WTC11 (cell line): ENCODE measurements around the gene TTC39B. TPM values are rescaled to one million over a fixed set of nuclear protein-coding genes. Genes with fewer than 3 reads are reported as not detected.

Source experiments
- ATAC-seq: fragments of 200-7000 bp; cut with Tn5 transposase; 2 replicates; pipeline ENCODE4 v1.10.0; 2021; ENCODE audit warnings: mild to moderate bottlenecking, moderate library complexity
- CTCF ChIA-PET: fragments of 300-600 bp; sonication (Branson Sonifier 250); formaldehyde crosslinking; loops from one replicate; lab custom pipeline; 2021; ENCODE audit warnings: antibody characterized with exemption; lab: Charles Lee
- POLR2A ChIA-PET: fragments of 350-600 bp; sonication (Branson Sonifier 250); formaldehyde crosslinking; loops from one replicate; lab custom pipeline; 2021; ENCODE audit warnings: antibody characterized with exemption; lab: Charles Lee
- DNase-seq: peaks from one replicate; pipeline ENCODE4 v3.0.0; 2021; ENCODE audit warnings: low spot score
- H3K27ac Mint-ChIP-seq: 2 replicates; pipeline ENCODE4 v1.8.0; 2021; ENCODE audit warnings: mixed read lengths
- H3K27me3 Mint-ChIP-seq: 2 replicates; pipeline ENCODE4 v1.8.0; 2021; ENCODE audit warnings: low read depth, mild to moderate bottlenecking, moderate library complexity, mixed read lengths
- H3K36me3 Mint-ChIP-seq: 2 replicates; pipeline ENCODE4 v1.8.0; 2021; ENCODE audit warnings: mixed read lengths
- H3K4me1 Mint-ChIP-seq: 2 replicates; pipeline ENCODE4 v1.8.0; 2022; ENCODE audit warnings: mixed read lengths
- H3K4me3 Mint-ChIP-seq: 2 replicates; pipeline ENCODE4 v1.8.0; 2021; ENCODE audit warnings: mild to moderate bottlenecking, moderate library complexity, mixed read lengths
- H3K9me3 Mint-ChIP-seq: 2 replicates; pipeline ENCODE4 v1.8.0; 2021; ENCODE audit warnings: mixed read lengths
- AFF4 ChIP-seq: sonication (generic); formaldehyde crosslinking; IDR thresholded peaks from 2 replicates; pipeline ENCODE4 v1.8.1; 2023; ENCODE audit warnings: mild to moderate bottlenecking, missing genetic modification reagents, borderline replicate concordance
- AR ChIP-seq: fragments of 250-450 bp; sonication (Bioruptor Pico); IDR thresholded peaks from 2 replicates; pipeline ENCODE4 v1.9.0; 2021; ENCODE audit warnings: mild to moderate bottlenecking
- ELF4 ChIP-seq: sonication (generic); formaldehyde crosslinking; IDR thresholded peaks from 2 replicates; pipeline ENCODE4 v1.8.1; 2022; ENCODE audit warnings: low read depth, mild to moderate bottlenecking, moderate library complexity, missing genetic modification reagents
- EMX1 ChIP-seq: fragments of 250-450 bp; sonication (Bioruptor Pico); IDR thresholded peaks from 2 replicates; pipeline ENCODE4 v1.8.0; 2021; ENCODE audit warnings: mild to moderate bottlenecking
- FOXK1 ChIP-seq: sonication (generic); formaldehyde crosslinking; IDR thresholded peaks from 2 replicates; pipeline ENCODE4 v1.8.0; 2022; ENCODE audit warnings: mild to moderate bottlenecking, moderate library complexity, missing genetic modification reagents
- FOXP1 ChIP-seq: sonication (generic); formaldehyde crosslinking; IDR thresholded peaks from 2 replicates; pipeline ENCODE4 v1.8.0; 2022; ENCODE audit warnings: missing genetic modification reagents, mild to moderate bottlenecking, moderate library complexity, borderline replicate concordance
- JAZF1 ChIP-seq: fragments of 250-450 bp; sonication (Bioruptor Pico); IDR thresholded peaks from 2 replicates; pipeline ENCODE4 v1.9.0; 2021; ENCODE audit warnings: moderate library complexity, mild to moderate bottlenecking, inconsistent platforms
- MXD4 ChIP-seq: fragments of 250-450 bp; sonication (Bioruptor Pico); IDR thresholded peaks from 2 replicates; pipeline ENCODE4 v1.8.0; 2021; ENCODE audit warnings: mild to moderate bottlenecking, moderate library complexity, borderline replicate concordance
- NFYB ChIP-seq: sonication (generic); formaldehyde crosslinking; conservative IDR thresholded peaks from 2 replicates; pipeline ENCODE4 v1.8.0; 2022; ENCODE audit warnings: low read depth, missing genetic modification reagents
- NR2C2 ChIP-seq: sonication (generic); formaldehyde crosslinking; IDR thresholded peaks from 2 replicates; pipeline ENCODE4 v1.8.0; 2022; ENCODE audit warnings: mild to moderate bottlenecking, missing genetic modification reagents
- NR3C1 ChIP-seq: sonication (generic); formaldehyde crosslinking; conservative IDR thresholded peaks from 2 replicates; pipeline ENCODE4 v1.8.1; 2023; ENCODE audit warnings: low read depth, mild to moderate bottlenecking, missing genetic modification reagents
- PRRX2 ChIP-seq: fragments of 250-450 bp; sonication (Bioruptor Pico); IDR thresholded peaks from 2 replicates; pipeline ENCODE4 v1.8.0; 2021; ENCODE audit warnings: mild to moderate bottlenecking
- SMAD3 ChIP-seq: sonication (generic); formaldehyde crosslinking; IDR thresholded peaks from 2 replicates; pipeline ENCODE4 v1.8.0; 2022; ENCODE audit warnings: missing genetic modification reagents, mild to moderate bottlenecking, borderline replicate concordance
- TP53 ChIP-seq: sonication (generic); formaldehyde crosslinking; IDR thresholded peaks from 2 replicates; pipeline ENCODE4 v1.8.1; 2023; ENCODE audit warnings: mild to moderate bottlenecking, missing genetic modification reagents
- ZBTB21 ChIP-seq: sonication (generic); formaldehyde crosslinking; IDR thresholded peaks from 2 replicates; pipeline ENCODE4 v1.8.1; 2023; ENCODE audit warnings: mild to moderate bottlenecking, missing genetic modification reagents, borderline replicate concordance
- ZNF121 ChIP-seq: sonication (generic); formaldehyde crosslinking; IDR thresholded peaks from 2 replicates; pipeline ENCODE4 v1.8.0; 2023; ENCODE audit warnings: missing genetic modification reagents
- ZNF138 ChIP-seq: sonication (generic); formaldehyde crosslinking; conservative IDR thresholded peaks from 2 replicates; pipeline ENCODE4 v1.8.1; 2022; ENCODE audit warnings: mild to moderate bottlenecking, moderate library complexity, missing genetic modification reagents
- ZNF263 ChIP-seq: sonication (generic); formaldehyde crosslinking; IDR thresholded peaks from 2 replicates; pipeline ENCODE4 v1.8.1; 2022; ENCODE audit warnings: low read depth, mild to moderate bottlenecking, moderate library complexity, missing genetic modification reagents
- ZNF396 ChIP-seq: fragments of 250-450 bp; sonication (Bioruptor Pico); IDR thresholded peaks from 2 replicates; pipeline ENCODE4 v1.8.0; 2021; ENCODE audit warnings: mild to moderate bottlenecking, moderate library complexity, borderline replicate concordance
- total RNA-seq: library from RNA; stranded (reverse); gene quantifications from 3 replicates; pipeline ENCODE4 v1.2.3, GENCODE V29; 2021
- TF ChIP-seq, protein P1 (sequence below): sonication (generic); formaldehyde crosslinking; IDR thresholded peaks from 2 replicates; pipeline ENCODE4 v1.8.0; 2022; ENCODE audit warnings: mild to moderate bottlenecking, missing genetic modification reagents
- TF ChIP-seq, protein P2 (sequence below): sonication (generic); formaldehyde crosslinking; IDR thresholded peaks from 2 replicates; pipeline ENCODE4 v1.8.1; 2023; ENCODE audit warnings: mild to moderate bottlenecking, missing genetic modification reagents
- TF ChIP-seq, protein P3 (sequence below): fragments of 250-450 bp; sonication (Bioruptor Pico); IDR thresholded peaks from 2 replicates; pipeline ENCODE4 v1.9.0; 2021; ENCODE audit warnings: mild to moderate bottlenecking, borderline replicate concordance

TTC39B gene
- total RNA-seq, 1 experiment from 2014 or later: 12.5 TPM

DNA sequence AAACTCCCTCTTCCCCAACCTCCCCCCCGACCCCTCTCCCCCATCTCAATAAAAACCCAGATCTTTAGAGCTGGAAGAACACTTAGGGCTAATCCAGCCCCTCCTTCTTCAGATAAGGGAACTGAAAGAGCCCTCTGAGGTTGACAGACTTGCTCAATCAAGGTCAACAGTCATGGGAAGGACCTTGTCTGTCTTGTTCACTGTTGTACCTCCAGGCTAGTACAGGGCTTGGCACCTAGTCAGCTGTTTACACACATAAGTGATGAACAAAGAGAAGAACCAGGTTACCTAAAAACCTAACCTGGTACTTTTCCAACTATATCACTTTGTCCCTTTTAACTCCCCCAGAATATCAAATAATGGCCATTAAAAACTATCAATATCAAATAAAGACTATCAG lies 2.4 kb downstream of the TTC39B start (continued):
- TF ChIP-seq AFF4 (CRISPR knock-in tag) (no peak), ZNF121 (CRISPR knock-in tag) (no peak), TP53 (CRISPR knock-in tag) (no peak), NR3C1 (no peak), ELF4 (CRISPR knock-in tag) (no peak)

- no peak overlapping the region for H3K27ac Mint-ChIP-seq
- TF ChIP-seq NR2C2 (CRISPR knock-in tag): no peak
- no peak for TF ChIP-seq EMX1 (CRISPR knock-in tag)
- TF ChIP-seq, protein P1, sequence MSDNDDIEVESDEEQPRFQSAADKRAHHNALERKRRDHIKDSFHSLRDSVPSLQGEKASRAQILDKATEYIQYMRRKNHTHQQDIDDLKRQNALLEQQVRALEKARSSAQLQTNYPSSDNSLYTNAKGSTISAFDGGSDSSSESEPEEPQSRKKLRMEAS (CRISPR knock-in tag): no peak
- TF ChIP-seq ZBTB21 (CRISPR knock-in tag): no peak
- TF ChIP-seq MXD4: no peak
- no peak for TF ChIP-seq FOXK1 (CRISPR knock-in tag)
- TF ChIP-seq, protein P2, sequence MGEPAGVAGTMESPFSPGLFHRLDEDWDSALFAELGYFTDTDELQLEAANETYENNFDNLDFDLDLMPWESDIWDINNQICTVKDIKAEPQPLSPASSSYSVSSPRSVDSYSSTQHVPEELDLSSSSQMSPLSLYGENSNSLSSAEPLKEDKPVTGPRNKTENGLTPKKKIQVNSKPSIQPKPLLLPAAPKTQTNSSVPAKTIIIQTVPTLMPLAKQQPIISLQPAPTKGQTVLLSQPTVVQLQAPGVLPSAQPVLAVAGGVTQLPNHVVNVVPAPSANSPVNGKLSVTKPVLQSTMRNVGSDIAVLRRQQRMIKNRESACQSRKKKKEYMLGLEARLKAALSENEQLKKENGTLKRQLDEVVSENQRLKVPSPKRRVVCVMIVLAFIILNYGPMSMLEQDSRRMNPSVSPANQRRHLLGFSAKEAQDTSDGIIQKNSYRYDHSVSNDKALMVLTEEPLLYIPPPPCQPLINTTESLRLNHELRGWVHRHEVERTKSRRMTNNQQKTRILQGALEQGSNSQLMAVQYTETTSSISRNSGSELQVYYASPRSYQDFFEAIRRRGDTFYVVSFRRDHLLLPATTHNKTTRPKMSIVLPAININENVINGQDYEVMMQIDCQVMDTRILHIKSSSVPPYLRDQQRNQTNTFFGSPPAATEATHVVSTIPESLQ (CRISPR knock-in tag): no peak
- TF ChIP-seq PRRX2 (CRISPR knock-in tag): no peak
- TF ChIP-seq ZNF138 (CRISPR knock-in tag): no peak
- no peak for TF ChIP-seq AR (CRISPR knock-in tag)
- TF ChIP-seq ZNF396 (CRISPR knock-in tag): no peak
- no peak for TF ChIP-seq NFYB (CRISPR knock-in tag)
- TF ChIP-seq SMAD3 (CRISPR knock-in tag): no peak
- TF ChIP-seq JAZF1 (CRISPR knock-in tag): no peak
- TF ChIP-seq FOXP1 (CRISPR knock-in tag): no peak
- TF ChIP-seq ZNF263 (CRISPR knock-in tag): no peak
- TF ChIP-seq, protein P3, sequence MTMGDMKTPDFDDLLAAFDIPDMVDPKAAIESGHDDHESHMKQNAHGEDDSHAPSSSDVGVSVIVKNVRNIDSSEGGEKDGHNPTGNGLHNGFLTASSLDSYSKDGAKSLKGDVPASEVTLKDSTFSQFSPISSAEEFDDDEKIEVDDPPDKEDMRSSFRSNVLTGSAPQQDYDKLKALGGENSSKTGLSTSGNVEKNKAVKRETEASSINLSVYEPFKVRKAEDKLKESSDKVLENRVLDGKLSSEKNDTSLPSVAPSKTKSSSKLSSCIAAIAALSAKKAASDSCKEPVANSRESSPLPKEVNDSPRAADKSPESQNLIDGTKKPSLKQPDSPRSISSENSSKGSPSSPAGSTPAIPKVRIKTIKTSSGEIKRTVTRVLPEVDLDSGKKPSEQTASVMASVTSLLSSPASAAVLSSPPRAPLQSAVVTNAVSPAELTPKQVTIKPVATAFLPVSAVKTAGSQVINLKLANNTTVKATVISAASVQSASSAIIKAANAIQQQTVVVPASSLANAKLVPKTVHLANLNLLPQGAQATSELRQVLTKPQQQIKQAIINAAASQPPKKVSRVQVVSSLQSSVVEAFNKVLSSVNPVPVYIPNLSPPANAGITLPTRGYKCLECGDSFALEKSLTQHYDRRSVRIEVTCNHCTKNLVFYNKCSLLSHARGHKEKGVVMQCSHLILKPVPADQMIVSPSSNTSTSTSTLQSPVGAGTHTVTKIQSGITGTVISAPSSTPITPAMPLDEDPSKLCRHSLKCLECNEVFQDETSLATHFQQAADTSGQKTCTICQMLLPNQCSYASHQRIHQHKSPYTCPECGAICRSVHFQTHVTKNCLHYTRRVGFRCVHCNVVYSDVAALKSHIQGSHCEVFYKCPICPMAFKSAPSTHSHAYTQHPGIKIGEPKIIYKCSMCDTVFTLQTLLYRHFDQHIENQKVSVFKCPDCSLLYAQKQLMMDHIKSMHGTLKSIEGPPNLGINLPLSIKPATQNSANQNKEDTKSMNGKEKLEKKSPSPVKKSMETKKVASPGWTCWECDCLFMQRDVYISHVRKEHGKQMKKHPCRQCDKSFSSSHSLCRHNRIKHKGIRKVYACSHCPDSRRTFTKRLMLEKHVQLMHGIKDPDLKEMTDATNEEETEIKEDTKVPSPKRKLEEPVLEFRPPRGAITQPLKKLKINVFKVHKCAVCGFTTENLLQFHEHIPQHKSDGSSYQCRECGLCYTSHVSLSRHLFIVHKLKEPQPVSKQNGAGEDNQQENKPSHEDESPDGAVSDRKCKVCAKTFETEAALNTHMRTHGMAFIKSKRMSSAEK (CRISPR knock-in tag): no peak
- H3K4me1 Mint-ChIP-seq: peaks cover 25% of the 10 kb centered on the region
- peaks cover 18% of the 10 kb centered on the region for H3K9me3 Mint-ChIP-seq
- DNase-seq: no peak
- CTCF ChIA-PET: no interaction called here
- H3K4me3 Mint-ChIP-seq: no peak overlapping the region
- POLR2A ChIA-PET: no interaction called here
- H3K36me3 Mint-ChIP-seq: peaks cover 26% of the 10 kb centered on the region
- no peaks in the 10 kb centered on the region; the same call in 1 of the 2 replicates for H3K27me3 Mint-ChIP-seq
- no peak for ATAC-seq
Observed at GRCh38 chr9:15300218-15300617, 6.8 kb downstream of the TTC39B start.
